HEK293T (cell line): ENCODE data around the gene SLC49A3.

Experiments
- ARNT ChIP-seq: fragments of 450-650 bp; IDR thresholded peaks from 2 replicates; pipeline ENCODE4 v1.6.1; 2017; ENCODE audit warnings: mild to moderate bottlenecking
- ELF4 ChIP-seq: fragments of 450-650 bp; IDR thresholded peaks from 2 replicates; pipeline ENCODE4 v1.6.1; 2017; ENCODE audit warnings: antibody characterized with exemption
- FOXA1 ChIP-seq: fragments of 450-650 bp; IDR thresholded peaks from 2 replicates; pipeline ENCODE4 v1.6.1; 2016; ENCODE audit warnings: mild to moderate bottlenecking
- FOXK2 ChIP-seq: fragments of 450-650 bp; IDR thresholded peaks from 2 replicates; pipeline ENCODE4 v1.6.1; 2016; ENCODE audit warnings: mild to moderate bottlenecking
- FOXM1 ChIP-seq: fragments of 450-650 bp; IDR thresholded peaks from 2 replicates; pipeline ENCODE4 v1.6.1; 2017; ENCODE audit warnings: mild to moderate bottlenecking, borderline replicate concordance
- L3MBTL2 ChIP-seq: fragments of 450-650 bp; conservative IDR thresholded peaks from 2 replicates; pipeline ENCODE4 v1.6.1; 2016; ENCODE audit warnings: mild to moderate bottlenecking
- LEF1 ChIP-seq: fragments of 450-650 bp; IDR thresholded peaks from 2 replicates; pipeline ENCODE4 v1.6.1; 2017; ENCODE audit warnings: mild to moderate bottlenecking, borderline replicate concordance
- NFRKB ChIP-seq: fragments of 450-650 bp; IDR thresholded peaks from 2 replicates; pipeline ENCODE4 v1.6.1; 2016; ENCODE audit warnings: mild to moderate bottlenecking, moderate library complexity
- PKNOX1 ChIP-seq: fragments of 450-650 bp; IDR thresholded peaks from 2 replicates; pipeline ENCODE4 v1.6.1; 2016
- SP1 ChIP-seq: fragments of 450-650 bp; IDR thresholded peaks from 2 replicates; pipeline ENCODE4 v1.6.1; 2017
- SUZ12 ChIP-seq: fragments of 450-650 bp; IDR thresholded peaks from 2 replicates; pipeline ENCODE4 v1.6.1; 2016; ENCODE audit warnings: mild to moderate bottlenecking
- TARDBP ChIP-seq: fragments of 450-650 bp; IDR thresholded peaks from 2 replicates; pipeline ENCODE4 v1.6.1; 2016
- ZNF384 ChIP-seq: fragments of 450-650 bp; IDR thresholded peaks from 2 replicates; pipeline ENCODE4 v1.6.1; 2016

- TF ChIP-seq FOXA1 (no peak), SUZ12 (no peak), ELF4 (no peak), L3MBTL2 (no peak), TARDBP (no peak), SP1 (no peak), ZNF384 (no peak), LEF1 (no peak), FOXM1 (no peak), ARNT (no peak), FOXK2 (no peak), NFRKB (no peak), PKNOX1 (no peak)
Observed at GRCh38 chr4:725391-726234, 36.7 kb upstream of the SLC49A3 start.
